Mesendoderm (in vitro differentiated cells): Measurements from ENCODE around the gene FAT1.
A peak's percentile ranks its signal among the peaks of the same experiment; 100 is the strongest.

Experiments used
- DNase-seq: peaks from one replicate; pipeline ENCODE4 v3.0.0; 2013
- H2AK5ac ChIP-seq: 2 replicates; pipeline ENCODE4 v1.6.1; 2013; ENCODE audit warnings: low read length, inconsistent platforms
- H2BK120ac ChIP-seq: 2 replicates; pipeline ENCODE4 v1.6.1; 2013; ENCODE audit warnings: low read depth, mild to moderate bottlenecking, low read length, moderate library complexity, mixed read lengths
- H2BK15ac ChIP-seq: replicated peaks from 2 replicates; pipeline ENCODE4 v1.6.1; 2013; ENCODE audit warnings: low read depth, mild to moderate bottlenecking, moderate library complexity
- H2BK5ac ChIP-seq: 2 replicates; pipeline ENCODE4 v1.6.1; 2013; ENCODE audit warnings: low read length, inconsistent platforms
- H3K18ac ChIP-seq: 2 replicates; pipeline ENCODE4 v1.6.1; 2013; ENCODE audit warnings: mild to moderate bottlenecking, low read length, mixed read lengths
- H3K23ac ChIP-seq: one replicate; pipeline ENCODE4 v1.6.1; 2013; ENCODE audit warnings: low read length
- H3K27ac ChIP-seq: 2 replicates; pipeline ENCODE4 v1.5.1; 2013; ENCODE audit warnings: low read depth, mild to moderate bottlenecking, inconsistent platforms, low read length, moderate library complexity
- H3K27me3 ChIP-seq: 2 replicates; pipeline ENCODE4 v1.6.1; 2013; ENCODE audit warnings: low read length, control low read depth, mild to moderate bottlenecking, inconsistent platforms; ENCODE audit not compliant: insufficient read depth, poor library complexity
- H3K36me3 ChIP-seq: 2 replicates; pipeline ENCODE4 v1.6.1; 2013; ENCODE audit warnings: low read length, inconsistent platforms; ENCODE audit not compliant: control insufficient read depth, insufficient read depth
- H3K4ac ChIP-seq: one replicate; pipeline ENCODE4 v1.6.1; 2013; ENCODE audit warnings: low read depth, mild to moderate bottlenecking, low read length, moderate library complexity
- H3K4me1 ChIP-seq: 2 replicates; pipeline ENCODE4 v1.6.1; 2013; ENCODE audit warnings: low read depth, low read length, inconsistent platforms; ENCODE audit not compliant: control insufficient read depth
- H3K4me2 ChIP-seq: 2 replicates; pipeline ENCODE4 v1.6.1; 2013; ENCODE audit warnings: low read length
- H3K4me3 ChIP-seq: 2 replicates; pipeline ENCODE4 v1.5.1; 2013; ENCODE audit warnings: mild to moderate bottlenecking, low read length
- H3K56ac ChIP-seq: one replicate; pipeline ENCODE4 v1.6.1; 2013; ENCODE audit warnings: low read length
- H3K79me1 ChIP-seq: 2 replicates; pipeline ENCODE4 v1.6.1; 2013; ENCODE audit warnings: low read length, inconsistent platforms
- H3K79me2 ChIP-seq: 2 replicates; pipeline ENCODE4 v1.6.1; 2013; ENCODE audit warnings: mild to moderate bottlenecking, low read length; ENCODE audit not compliant: control insufficient read depth, insufficient read depth
- H3K9ac ChIP-seq: 2 replicates; pipeline ENCODE4 v1.6.1; 2013; ENCODE audit warnings: low read length, inconsistent platforms
- H4K5ac ChIP-seq: one replicate; pipeline ENCODE4 v1.6.1; 2013; ENCODE audit warnings: low read length
- H4K8ac ChIP-seq: one replicate; pipeline ENCODE4 v1.6.1; 2013; ENCODE audit warnings: low read depth, mild to moderate bottlenecking, control low read depth, low read length, moderate library complexity
- WGBS: extraction: QIAGEN DNeasy Blood & Tissue Kit; methylation state at CpG from one replicate; pipeline ENCODE4 v1.1.7; 2013; ENCODE audit warnings: low lambda C conversion rate, missing lambda C conversion rate; ENCODE audit not compliant: insufficient coverage; ENCODE audit errors: extremely low coverage; 5-methylcytosine and 5-hydroxymethylcytosine counted together

FAT1 gene

GRCh38 chr4:186746581-186746980 lies 22.9 kb upstream of the FAT1 start:
- Histone ChIP-seq H3K36me3 (no peaks in the 10 kb centered on the region), H2BK15ac (no peak overlapping the region), H2AK5ac (no peak overlapping the region), H3K18ac (no peak overlapping the region), H3K23ac (no peak overlapping the region), H4K8ac (no peak overlapping the region), H3K79me2 (no peaks in the 10 kb centered on the region), H4K5ac (no peak overlapping the region), H3K79me1 (no peaks in the 10 kb centered on the region), H3K4ac (no peak overlapping the region), H3K56ac (no peak overlapping the region), H3K27ac (no peak overlapping the region), H2BK120ac (no peak overlapping the region), H2BK5ac (no peak overlapping the region), H3K4me3 (no peak overlapping the region), H3K4me1 (no peaks in the 10 kb centered on the region), H3K27me3 (no peaks in the 10 kb centered on the region), H3K9ac (no peak overlapping the region), H3K4me2 (no peak overlapping the region)
- WGBS, result no CpG with 5 or more reads among the region's 6 CpGs
- DNase-seq, result no peak

- Histone ChIP-seq H3K79me2 (no peaks in the 10 kb centered on the region), H4K5ac (no peak overlapping the region), H3K4me2 (no peak overlapping the region), H2BK5ac (no peak overlapping the region), H2BK15ac (no peak overlapping the region), H3K4me1 (no peaks in the 10 kb centered on the region), H3K79me1 (no peaks in the 10 kb centered on the region), H3K23ac (no peak overlapping the region), H3K9ac (no peak overlapping the region), H3K36me3 (no peaks in the 10 kb centered on the region), H3K4ac (no peak overlapping the region), H4K8ac (no peak overlapping the region), H3K4me3 (no peak overlapping the region), H3K18ac (no peak overlapping the region), H2AK5ac (no peak overlapping the region), H3K27ac (no peak overlapping the region), H2BK120ac (no peak overlapping the region), H3K27me3 (no peaks in the 10 kb centered on the region), H3K56ac (no peak overlapping the region)
- WGBS, result no CpG with 5 or more reads among the region's 10 CpGs
- no peak for DNase-seq
These were observed 19.6 kb upstream of the FAT1 start for GRCh38 chr4:186743261-186743660.

GRCh38 chr4:186740822-186741221 lies 17.2 kb upstream of the FAT1 start:
- Histone ChIP-seq H2BK15ac (no peak overlapping the region), H3K79me2 (no peaks in the 10 kb centered on the region)

DNA sequence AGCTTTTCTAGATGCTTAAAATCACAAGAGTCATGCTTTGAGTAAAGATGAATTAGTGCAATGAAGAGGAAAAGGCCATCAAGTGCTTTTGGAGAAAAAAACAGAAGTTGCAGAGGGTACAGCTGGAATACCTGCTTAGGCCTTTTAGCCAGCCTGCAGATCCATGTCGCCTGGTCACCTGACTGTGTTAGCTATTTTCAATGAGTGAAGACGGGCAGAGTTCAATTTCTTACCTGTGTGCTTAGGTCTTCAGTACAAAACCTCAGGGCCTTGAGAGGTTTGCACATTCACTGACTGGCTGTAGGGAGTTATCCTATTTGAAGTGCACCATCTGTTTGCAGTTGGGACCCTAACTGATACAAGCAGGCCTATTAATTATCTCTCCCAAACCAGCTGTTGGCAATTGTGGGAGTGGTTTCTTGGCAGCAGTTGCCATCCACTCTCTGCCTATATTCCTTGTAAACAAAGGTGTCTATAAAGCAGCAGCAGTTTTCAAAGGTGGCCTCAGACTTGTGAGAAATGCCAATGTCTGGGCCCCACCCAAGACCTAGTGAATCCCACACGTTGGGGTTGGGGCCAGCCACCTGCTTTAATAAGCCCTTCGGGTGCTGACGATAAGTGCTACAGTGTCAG lies 16.3 kb upstream of the FAT1 start:
- H3K27ac ChIP-seq, result no peak overlapping the region

More at GRCh38 chr4:186740822-186741221, 17.2 kb upstream of the FAT1 start:
- Histone ChIP-seq H3K23ac (no peak overlapping the region), H2BK120ac (no peak overlapping the region), H3K9ac (no peak overlapping the region), H3K4ac (no peak overlapping the region), H3K36me3 (no peaks in the 10 kb centered on the region), H2AK5ac (no peak overlapping the region), H3K27ac (no peak overlapping the region), H3K18ac (no peak overlapping the region), H3K27me3 (no peaks in the 10 kb centered on the region), H4K5ac (no peak overlapping the region), H3K79me1 (no peaks in the 10 kb centered on the region), H4K8ac (no peak overlapping the region), H3K56ac (no peak overlapping the region), H2BK5ac (no peak overlapping the region), H3K4me3 (no peak overlapping the region), H3K4me2 (no peak overlapping the region), H3K4me1 (no peaks in the 10 kb centered on the region)
- DNase-seq, result no peak
- no CpG with 5 or more reads among the region's 6 CpGs for WGBS

DNA sequence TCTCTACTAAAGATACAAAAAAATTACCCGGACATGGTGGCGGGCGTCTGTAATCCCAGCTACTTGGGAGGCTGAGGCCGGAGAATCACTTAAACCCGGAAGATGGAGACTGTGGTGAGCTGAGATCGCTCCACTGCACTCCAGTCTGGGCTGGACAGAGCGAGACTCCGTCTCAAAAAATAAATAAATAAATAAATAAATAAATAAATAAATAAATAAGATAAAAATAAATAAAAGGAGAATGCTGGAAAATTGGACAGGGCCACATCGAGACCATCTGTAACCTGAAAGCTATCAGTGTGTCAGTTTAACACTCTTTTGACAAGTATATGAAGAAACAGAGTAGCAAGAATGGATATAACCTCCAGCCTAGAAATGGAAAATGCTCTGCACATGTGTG lies 15.7 kb upstream of the FAT1 start:
- DNase-seq, result no peak
- H2AK5ac ChIP-seq, result no peak overlapping the region
- no peaks in the 10 kb centered on the region for H3K4me1 ChIP-seq
- H3K79me2 ChIP-seq, result no peaks in the 10 kb centered on the region
- H3K79me1 ChIP-seq, result no peaks in the 10 kb centered on the region
- H2BK120ac ChIP-seq, result no peak overlapping the region
- no peak overlapping the region for H2BK15ac ChIP-seq
- no peak overlapping the region for H4K5ac ChIP-seq
- no peak overlapping the region for H3K4me3 ChIP-seq
- no peak overlapping the region for H3K27ac ChIP-seq
- no CpG with 5 or more reads among the region's 9 CpGs for WGBS
- no peaks in the 10 kb centered on the region for H3K27me3 ChIP-seq
- no peak overlapping the region for H4K8ac ChIP-seq
- H3K36me3 ChIP-seq, result no peaks in the 10 kb centered on the region
- H3K18ac ChIP-seq, result no peak overlapping the region
- no peak overlapping the region for H3K23ac ChIP-seq
- H3K4me2 ChIP-seq, result no peak overlapping the region
- H3K56ac ChIP-seq, result no peak overlapping the region
- no peak overlapping the region for H3K9ac ChIP-seq
- H2BK5ac ChIP-seq, result no peak overlapping the region
- H3K4ac ChIP-seq, result no peak overlapping the region

More for the DNA sequence above, 16.3 kb upstream of the FAT1 start:
- H3K23ac ChIP-seq, result no peak overlapping the region
- H3K36me3 ChIP-seq, result no peaks in the 10 kb centered on the region
- no peak overlapping the region for H4K5ac ChIP-seq
- H3K4ac ChIP-seq, result no peak overlapping the region
- no peak overlapping the region for H2BK5ac ChIP-seq
- no peaks in the 10 kb centered on the region for H3K79me2 ChIP-seq
- no peaks in the 10 kb centered on the region for H3K4me1 ChIP-seq
- H3K27me3 ChIP-seq, result no peaks in the 10 kb centered on the region
- no peak overlapping the region for H3K4me3 ChIP-seq
- no CpG with 5 or more reads among the region's 5 CpGs for WGBS
- DNase-seq, result no peak
- H2BK15ac ChIP-seq, result no peak overlapping the region
- no peak overlapping the region for H3K9ac ChIP-seq
- H3K56ac ChIP-seq, result peak overlapping the region; percentile 25
- no peak overlapping the region for H4K8ac ChIP-seq
- no peaks in the 10 kb centered on the region for H3K79me1 ChIP-seq
- no peak overlapping the region for H2BK120ac ChIP-seq
- no peak overlapping the region for H2AK5ac ChIP-seq
- no peak overlapping the region for H3K18ac ChIP-seq
- no peak overlapping the region for H3K4me2 ChIP-seq

DNA sequence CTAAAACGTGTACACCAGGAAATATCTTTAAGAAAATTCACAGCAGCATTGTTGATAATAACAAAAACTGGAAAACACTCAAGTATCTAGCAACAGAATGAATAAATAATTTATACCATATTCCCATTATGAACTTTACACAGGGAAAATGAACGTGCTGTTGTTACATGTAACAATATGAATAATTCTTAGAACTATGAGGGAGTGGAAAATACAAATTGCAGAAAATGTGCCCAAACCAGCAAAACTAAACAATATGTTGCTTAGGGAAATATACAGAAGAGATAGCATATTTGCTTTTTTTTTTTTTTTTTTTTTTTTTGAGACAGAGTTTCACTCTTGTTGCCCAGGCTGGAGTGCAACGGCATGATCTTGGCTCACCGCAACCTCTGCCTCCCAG lies 14.8 kb upstream of the FAT1 start:
- Histone ChIP-seq H2BK5ac (no peak overlapping the region), H3K56ac (no peak overlapping the region), H3K36me3 (no peaks in the 10 kb centered on the region), H3K79me1 (no peaks in the 10 kb centered on the region), H3K9ac (no peak overlapping the region), H3K27ac (no peak overlapping the region), H3K79me2 (no peaks in the 10 kb centered on the region), H4K8ac (no peak overlapping the region), H3K4ac (no peak overlapping the region), H4K5ac (no peak overlapping the region), H2BK15ac (no peak overlapping the region), H2BK120ac (no peak overlapping the region), H3K27me3 (no peaks in the 10 kb centered on the region), H3K18ac (no peak overlapping the region), H3K23ac (no peak overlapping the region), H2AK5ac (no peak overlapping the region), H3K4me2 (no peak overlapping the region), H3K4me1 (no peaks in the 10 kb centered on the region), H3K4me3 (no peak overlapping the region)
- no CpG with 5 or more reads among the region's 4 CpGs for WGBS
- DNase-seq, result no peak
